Skin epidermis (tissue), 12 donors: ENCODE data around the gene SVEP1.
A peak's percentile ranks its signal among the peaks of the same experiment; 100 is the strongest.
"Not testable (repeated sequence)": the region's sequence is repeated elsewhere in the genome, so short reads cannot be mapped to it uniquely, and the experiment has no call there.

Experiments used
- H3K27ac ChIP-seq, 21 experiments: fragments of 200-600 bp; sonication (generic) in 11 of 21; one replicate each; pipeline ENCODE4 v1.5.0; 2020; ENCODE audit warnings: mild to moderate bottlenecking in 3 of 21, inconsistent platforms in 2 of 21, moderate library complexity in 2 of 21
- H3K4me3 ChIP-seq, 7 experiments: fragments of 200-600 bp; sonication (generic) in 2 of 7; one replicate each; pipeline ENCODE4 v1.5.0; 2020; ENCODE audit warnings: inconsistent platforms in 2 of 7, mild to moderate bottlenecking in 2 of 7, moderate library complexity in 1 of 7

The SVEP1 gene

DNA sequence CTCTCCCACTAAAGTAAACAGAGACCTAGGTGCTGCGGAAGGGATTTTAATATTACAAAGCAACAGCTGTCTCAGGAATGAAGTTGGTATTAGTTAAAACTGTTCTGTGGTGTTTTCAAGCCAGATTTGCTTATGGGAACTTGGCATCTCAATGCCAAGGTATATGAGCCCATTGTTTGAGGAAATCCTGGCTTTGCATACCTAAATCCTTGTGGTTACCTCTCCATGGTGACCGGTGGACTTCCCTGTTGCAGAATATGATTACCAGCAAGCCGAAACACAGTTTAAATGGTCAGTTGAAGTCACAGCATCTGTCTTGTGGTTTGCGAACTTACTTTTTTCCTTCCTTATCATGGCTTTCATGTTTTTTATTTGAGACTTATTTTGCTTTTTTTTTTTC lies 179.6 kb downstream of the SVEP1 start:
- Histone ChIP-seq H3K27ac (no peak overlapping the region), H3K4me3 (no peak overlapping the region)

DNA sequence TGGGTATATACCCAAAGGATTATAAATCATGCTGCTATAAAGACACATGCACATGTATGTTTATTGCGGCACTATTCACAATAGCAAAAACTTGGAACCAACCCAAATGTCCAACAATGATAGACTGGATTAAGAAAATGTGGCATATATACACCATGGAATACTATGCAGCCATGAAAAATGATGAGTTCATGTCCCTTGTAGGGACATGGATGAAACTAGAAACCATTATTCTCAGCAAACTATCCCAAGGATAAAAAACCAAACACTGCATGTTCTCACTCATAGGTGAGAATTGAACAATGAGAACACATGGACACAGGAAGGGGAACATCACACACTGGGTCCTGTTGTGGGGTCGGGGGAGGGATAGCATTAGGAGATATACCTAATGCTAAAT lies 180.5 kb downstream of the SVEP1 start:
- not testable (repeated sequence) for H3K4me3 ChIP-seq, H3K27ac ChIP-seq

DNA sequence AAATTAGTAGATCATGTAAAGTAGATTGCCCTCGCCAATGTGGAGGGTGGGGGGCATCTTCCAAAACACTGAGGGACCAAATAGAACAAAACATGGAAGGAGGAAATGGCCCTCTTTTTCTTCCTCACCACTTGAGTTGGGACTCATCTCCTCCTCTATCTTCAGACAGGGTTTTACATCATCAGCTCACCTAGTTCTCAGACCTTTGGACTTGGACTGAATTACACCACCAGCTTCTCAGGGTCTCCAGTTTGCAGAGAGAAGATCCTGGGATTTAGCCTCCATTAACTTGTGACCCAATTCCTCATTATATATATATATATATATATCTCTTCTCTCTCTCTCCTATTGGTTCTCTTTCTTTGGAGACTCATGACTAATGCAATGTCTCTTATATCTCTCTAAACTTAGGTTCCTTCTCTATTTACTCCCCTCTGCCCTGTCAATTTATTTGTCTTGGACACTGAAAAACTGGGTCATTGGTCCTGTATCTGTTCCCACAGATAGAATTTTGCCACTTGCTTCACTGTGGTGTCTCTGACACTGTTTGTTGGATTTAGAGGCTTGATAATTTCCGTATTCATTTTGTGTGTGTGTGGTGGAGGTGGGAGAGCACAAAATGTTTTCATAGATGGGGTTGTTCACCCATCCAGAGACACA lies 187.6 kb downstream of the SVEP1 start:
- no peak overlapping the region for H3K4me3 ChIP-seq
- H3K27ac ChIP-seq, result no peak overlapping the region

DNA sequence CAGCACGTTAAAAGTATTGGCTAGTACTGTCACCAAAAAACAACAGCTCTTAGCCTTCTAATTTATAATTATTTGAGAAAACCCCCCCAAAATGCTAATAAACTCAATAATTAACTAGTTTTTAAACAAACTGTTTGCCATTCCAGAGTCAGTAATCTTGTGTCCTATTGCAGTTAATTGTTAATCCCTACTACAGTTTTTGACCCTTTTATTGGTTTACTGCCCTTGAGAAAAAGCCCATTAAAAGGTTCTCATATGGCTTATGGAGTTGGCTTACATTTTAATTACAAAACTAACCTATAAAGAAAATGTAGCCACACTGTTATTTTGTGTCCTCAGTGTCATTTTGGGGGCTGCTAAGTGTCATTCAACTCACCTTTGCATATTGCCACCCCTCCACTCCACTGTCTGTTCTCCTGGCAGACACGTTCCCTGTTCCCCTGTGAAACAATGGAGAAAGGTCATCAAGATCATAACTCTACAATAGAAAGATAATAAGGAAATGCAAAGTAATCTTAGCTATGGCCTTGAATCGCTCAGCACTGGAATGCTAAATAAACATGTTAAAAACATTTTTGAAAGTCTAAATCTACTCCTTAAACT lies 190.3 kb downstream of the SVEP1 start:
- H3K4me3 ChIP-seq, result no peak overlapping the region
- no peak overlapping the region for H3K27ac ChIP-seq

DNA sequence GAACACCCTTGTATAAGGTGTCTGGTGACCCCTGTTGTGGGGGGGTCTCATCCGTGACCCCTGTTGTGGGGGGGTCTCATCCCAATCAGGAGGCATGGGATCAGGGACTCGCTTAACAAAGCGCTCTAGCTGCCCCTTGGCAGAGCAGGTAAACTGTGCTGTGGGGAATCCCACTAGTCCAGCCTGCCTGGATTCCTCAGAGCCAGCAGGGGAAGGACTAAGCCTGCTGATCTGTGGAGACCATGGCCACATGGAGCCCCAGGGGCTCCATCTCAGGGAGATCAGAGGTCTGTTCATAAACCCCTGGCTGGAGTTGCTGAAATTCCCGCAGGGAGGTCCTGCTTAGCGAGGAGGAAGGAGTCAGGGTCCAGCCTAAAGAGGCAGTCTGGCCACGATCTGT lies 196.1 kb downstream of the SVEP1 start:
- H3K27ac ChIP-seq, result no peak overlapping the region

DNA sequence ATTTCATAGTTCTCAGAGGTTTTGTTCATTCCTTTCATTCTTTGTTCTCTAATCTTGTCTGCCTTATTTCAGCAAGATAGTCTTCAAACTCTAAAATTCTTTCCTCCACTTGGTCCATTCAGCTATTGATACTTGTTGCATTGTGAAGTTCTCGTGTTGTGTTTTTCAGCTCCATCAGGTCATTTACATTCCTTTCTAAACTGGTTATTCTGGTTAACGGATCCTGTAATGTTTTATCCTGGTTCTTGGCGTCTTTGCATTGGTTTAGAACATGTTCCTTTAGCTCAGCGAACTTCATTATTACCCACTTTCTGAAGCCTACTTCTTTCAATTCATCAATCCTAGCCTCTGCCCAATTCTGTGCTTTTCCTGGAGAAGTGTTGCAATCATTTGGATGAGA lies 196.8 kb downstream of the SVEP1 start:
- Histone ChIP-seq H3K27ac (no peak overlapping the region), H3K4me3 (no peak overlapping the region)

More for the DNA sequence above, 196.1 kb downstream of the SVEP1 start:
- no peak overlapping the region for H3K4me3 ChIP-seq

DNA sequence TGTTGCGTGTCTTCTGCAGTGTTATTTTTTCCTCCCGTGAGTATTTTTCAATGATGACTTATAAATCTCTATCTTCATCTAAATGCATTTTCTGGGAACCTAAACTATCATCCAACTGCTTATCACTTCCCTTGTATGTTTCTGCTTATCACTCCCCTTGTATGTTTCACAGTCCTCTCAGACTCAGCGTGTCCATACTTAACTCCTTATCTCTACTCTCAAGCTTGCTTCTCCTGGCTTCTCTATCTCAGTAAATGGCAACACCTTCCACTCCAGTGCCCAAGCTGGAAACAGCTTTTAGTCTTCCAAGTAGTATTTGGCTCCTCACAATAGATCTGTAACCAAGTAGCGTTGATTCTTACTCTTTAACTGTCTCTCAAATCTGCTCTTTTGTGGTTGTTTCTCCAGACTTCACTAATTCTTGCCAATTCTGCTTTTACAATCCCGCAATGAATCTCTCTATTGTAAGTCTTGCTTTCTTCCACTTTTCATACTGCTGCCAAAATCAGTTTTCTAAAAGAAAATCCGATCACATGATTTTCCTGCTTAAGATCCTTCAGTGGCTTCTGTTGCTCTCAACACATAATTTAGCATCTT lies 208.0 kb downstream of the SVEP1 start:
- Histone ChIP-seq H3K4me3 (no peak overlapping the region), H3K27ac (no peak overlapping the region)

DNA sequence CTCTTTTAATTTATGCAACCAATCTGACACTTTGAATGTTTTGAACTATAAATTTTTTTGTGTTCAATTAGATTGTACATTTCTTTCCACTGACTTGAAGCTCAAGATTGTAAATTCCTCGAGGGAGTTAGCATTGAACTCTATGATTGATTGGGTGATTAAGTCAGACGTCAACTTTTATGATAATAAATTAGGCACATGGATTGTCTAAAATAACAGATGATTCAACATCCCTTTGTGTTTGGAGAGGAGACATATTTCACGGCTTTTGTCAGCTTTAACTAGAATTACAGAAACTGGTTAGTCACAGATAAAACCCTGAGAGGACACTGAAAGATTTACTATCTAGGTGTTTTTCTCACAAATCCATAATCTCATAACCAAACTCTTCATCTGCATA lies 209.2 kb downstream of the SVEP1 start:
- no peak overlapping the region for H3K27ac ChIP-seq
- no peak overlapping the region for H3K4me3 ChIP-seq

DNA sequence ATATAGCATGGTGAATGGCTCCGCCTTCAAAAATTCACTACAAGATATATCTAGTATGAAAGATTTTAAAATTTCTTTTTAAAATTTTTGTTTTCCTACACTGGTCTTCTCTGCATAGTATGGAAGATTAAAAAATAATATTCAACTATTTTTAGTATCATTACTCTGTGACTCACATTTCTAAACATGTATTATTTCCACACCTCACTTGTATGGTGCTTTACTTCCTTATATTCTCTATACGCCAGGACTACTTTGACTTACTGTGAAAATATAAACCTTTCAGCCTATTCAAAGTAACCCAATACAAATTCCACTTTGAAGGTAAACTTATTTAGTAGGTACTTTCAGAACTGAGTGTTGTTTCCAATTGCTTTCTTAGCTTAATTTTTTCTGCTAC lies 215.1 kb downstream of the SVEP1 start:
- H3K4me3 ChIP-seq, result no peak overlapping the region
- H3K27ac ChIP-seq, result no peak overlapping the region

DNA sequence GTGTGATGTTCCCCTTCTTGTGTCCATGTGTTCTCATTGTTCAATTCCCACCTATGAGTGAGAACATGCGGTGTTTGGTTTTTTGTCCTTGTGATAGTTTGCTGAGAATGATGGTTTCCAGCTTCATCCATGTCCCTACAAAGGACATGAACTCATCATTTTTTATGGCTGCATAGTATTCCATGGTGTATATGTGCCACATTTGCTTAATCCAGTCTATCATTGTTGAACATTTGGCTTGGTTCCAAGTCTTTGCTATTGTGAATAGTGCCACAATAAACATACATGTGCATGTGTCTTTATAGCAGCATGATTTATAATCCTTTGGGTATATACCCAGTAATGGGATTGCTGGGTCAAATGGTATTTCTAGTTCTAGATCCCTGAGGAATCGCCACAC lies 220.5 kb downstream of the SVEP1 start:
- H3K27ac ChIP-seq, H3K4me3 ChIP-seq: not testable (repeated sequence)

DNA sequence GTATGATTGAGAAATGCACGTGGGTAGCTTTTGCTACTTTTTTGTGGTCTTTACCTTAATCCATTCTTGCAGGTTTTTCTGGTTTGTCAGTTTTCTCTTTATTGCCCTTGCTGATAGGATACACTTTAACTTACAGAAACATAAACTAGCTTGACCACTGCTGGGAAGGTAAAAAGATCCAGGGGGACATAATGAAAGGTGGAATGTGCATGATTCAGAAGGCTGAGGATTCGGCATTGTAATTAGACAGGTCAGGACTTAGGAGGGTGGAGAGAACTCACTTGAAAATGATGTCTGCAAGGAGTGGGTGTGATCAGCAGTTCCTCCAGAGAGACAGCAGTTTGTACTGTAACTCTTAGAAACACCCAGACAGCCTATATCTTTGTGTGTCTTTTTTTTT lies 222.0 kb downstream of the SVEP1 start:
- H3K4me3 ChIP-seq, result no peak overlapping the region
- H3K27ac ChIP-seq, result no peak overlapping the region

DNA sequence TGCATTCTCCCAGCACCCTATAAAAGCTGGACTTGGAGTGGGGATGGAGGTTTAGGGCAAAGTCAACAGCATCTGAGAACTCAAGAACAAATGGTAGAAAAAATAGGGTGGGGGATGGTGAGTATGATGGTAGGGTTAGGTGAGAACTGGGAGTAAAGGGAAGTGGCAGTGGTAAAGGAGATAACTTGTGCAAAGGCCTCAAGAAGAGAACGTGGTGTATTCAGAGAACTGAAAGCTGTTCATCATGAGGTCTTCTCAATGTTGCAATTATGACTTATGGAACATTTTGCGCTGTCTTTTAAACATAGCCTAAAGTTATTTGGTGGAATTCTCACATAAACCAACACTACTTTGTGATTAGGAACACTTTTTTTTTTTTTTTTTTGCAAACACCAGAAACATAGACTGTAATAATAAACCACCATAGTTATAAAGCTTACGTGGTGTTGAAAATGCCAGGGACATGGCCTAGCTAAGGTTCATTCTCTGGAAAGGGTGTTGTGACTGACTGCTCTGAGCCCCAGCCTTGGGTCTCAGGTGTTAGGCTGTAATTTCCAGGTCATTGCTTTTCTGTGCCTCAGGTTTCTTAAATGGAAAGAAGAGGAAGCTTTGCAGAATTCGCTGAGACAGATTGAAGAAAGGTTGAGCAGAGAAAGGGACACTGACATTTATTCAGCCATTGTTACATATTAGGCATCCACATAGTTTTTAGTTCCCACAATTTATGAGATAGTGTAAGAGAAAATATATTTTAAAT lies 222.7 kb downstream of the SVEP1 start:
- H3K4me3 ChIP-seq, result no peak overlapping the region
- no peak overlapping the region for H3K27ac ChIP-seq

DNA sequence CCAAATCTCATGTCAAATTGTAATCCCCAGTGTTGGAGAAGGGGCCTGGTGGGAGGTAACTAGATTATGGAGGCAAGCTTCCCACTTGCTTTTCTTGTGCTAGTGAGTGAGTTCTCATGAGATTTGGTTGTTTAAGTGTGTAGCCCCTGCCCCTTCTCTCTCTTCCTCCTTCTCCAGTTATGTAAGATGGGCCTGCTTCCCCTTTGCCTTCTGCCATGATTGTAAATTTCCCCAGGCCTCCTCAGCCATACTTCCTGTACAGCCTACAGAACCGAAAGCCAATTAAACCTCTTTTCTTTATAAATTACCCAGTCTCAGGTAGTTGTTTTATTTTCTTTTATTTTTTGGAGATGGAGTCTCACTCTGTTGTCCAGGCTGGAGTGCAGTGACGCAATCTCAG lies 223.6 kb downstream of the SVEP1 start:
- no peak overlapping the region for H3K4me3 ChIP-seq
- H3K27ac ChIP-seq, result no peak overlapping the region

DNA sequence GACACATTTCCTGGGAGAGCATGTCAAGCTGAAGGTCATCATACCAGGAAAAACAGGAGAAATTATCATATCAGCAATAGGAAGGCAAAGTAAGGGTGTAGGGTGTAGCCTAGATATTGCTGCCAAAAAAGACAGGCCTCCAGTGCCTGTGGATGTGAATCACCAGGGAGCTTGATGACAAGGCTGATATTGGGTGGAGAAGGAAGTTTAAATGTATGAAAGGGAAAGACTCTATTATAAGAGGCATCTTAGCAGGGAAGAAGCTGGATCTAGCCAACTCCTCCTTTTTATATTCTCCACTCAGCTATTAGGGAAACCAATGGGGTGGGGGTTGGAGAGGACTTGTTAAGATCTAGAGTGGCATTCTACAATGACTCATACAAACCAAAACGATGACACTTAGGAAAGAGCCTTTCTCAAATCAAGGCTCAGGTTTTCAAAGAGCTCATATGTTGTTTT lies 228.5 kb downstream of the SVEP1 start:
- H3K27ac ChIP-seq, result peak overlapping the region in 13 of 21 experiments; percentile 8 to 75 (median 45)
- no peak overlapping the region for H3K4me3 ChIP-seq

DNA sequence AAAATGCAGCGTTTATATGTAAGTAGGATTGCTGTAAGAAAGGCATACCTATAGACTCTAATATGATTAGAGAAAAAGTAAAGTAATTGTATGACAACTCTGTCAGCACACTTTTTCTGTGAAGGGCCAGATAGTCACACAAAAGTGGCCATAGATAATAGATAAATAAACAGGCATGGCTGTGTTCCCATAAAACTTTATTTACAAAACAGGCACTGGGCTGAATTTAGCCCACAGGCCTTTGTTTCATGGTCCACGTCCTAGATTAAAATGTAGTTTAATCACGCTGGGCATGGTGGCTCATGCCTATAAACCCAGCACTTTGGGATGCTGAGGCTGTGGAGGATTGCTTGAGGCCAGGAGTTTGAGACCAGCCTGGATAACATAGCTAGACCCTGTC lies 233.2 kb downstream of the SVEP1 start:
- Histone ChIP-seq H3K27ac (no peak overlapping the region), H3K4me3 (no peak overlapping the region)

DNA sequence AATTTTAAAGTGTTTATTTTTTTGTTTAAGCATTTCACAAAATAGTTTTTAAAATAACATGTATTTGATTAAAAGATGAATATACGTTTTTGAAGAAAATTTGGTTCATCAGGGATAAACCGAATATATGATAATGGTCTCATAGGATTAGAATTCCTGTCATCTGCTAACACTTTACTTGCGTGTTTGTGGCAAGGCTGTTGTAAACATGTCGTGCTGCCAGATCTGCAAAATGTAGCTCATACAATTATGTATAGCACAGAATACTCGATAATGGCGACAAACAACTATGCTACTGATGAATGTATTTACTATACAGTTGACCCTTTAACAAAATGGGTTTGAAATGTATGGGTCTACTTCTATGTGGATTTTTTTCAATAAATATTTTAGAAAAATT lies 234.7 kb downstream of the SVEP1 start:
- Histone ChIP-seq H3K27ac (no peak overlapping the region), H3K4me3 (no peak overlapping the region)

DNA sequence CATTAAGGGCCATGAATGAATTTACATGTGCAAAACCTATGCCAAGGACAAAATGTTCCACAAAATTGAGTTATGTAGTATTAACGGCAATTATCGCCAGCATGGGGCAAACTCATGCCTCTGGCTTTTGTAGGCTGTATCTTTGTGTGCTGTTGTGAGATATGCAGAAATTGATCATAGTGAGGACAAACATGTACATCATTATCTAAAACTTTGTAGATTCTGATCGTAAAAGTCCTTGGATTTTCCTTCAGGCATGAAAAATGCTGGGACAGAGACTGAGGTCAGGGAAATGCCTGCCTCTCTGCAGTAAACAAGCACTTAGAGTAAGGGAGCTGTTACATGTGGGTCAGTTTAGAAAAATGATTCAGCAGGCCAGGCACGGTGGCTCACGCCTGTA lies 236.0 kb downstream of the SVEP1 start:
- Histone ChIP-seq H3K27ac (no peak overlapping the region), H3K4me3 (no peak overlapping the region)

DNA sequence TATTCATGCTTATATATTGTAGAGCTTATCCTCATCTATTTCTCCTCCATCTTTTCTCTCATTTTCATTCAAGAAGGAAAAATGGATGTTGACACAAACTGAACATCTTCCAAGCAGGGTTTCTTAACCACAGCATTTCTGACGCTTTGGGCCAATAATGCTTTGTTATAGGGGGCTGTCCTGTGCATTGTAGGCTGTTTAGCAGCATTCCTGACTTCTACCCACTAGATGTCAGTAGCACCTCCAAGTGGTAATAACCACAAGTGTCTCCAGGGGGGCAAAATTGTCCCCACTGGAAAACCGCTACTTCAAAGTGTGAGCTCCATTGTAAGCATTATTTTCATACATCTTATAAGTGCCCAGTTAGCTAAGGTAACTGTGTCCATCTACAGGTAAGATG lies 239.2 kb downstream of the SVEP1 start:
- Histone ChIP-seq H3K27ac (no peak overlapping the region), H3K4me3 (no peak overlapping the region)

DNA sequence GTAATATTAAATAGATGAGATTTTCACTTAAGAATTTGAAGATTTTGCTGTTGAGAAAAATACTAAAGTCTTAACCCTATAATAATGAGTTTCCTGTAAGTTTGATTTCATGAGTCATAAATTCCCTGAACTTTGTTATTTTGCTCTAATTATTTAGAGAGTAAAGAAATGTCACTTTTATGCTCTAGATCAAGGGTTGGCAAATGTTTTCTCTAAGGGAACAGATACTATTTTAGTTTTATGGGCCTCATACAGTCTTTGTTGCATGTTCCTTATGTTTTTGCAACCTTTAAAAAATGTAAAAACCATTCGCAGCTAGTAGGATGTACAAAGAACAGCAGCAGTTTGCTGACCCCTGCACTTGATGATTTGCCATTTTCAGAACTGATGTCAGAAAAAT lies 241.4 kb downstream of the SVEP1 start:
- H3K27ac ChIP-seq, result peak overlapping the region in 1 of 21 experiments; percentile 25

DNA sequence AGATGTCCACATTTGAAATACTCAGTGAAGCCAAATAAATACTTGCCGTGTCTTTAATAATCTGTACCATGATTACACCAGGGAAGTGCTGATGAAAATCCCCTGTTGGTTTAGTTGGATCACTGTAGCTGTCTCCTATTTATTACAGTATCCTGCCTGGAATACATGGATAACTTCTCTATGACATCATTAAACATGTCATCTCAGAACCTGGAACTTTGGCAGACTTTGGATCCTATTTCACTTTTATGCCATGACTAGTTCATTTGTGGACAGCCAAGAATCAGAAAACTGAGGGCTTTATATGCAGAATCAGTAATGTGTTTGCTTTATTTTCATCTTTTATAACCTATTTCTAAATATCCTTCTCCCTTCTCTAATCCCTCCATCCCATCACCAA lies 241.8 kb downstream of the SVEP1 start, which contains the start of gene TXNDC8:
Gene TXNDC8 (minus strand): TSS at position 137 of the 400 bp plus-strand sequence.
- no peak within 1 kb of the TSS for H3K4me3 ChIP-seq
- H3K27ac ChIP-seq, result peak within 1 kb of the TSS in 1 of 21 experiments; percentile 25

More for the DNA sequence above, 241.4 kb downstream of the SVEP1 start:
- H3K4me3 ChIP-seq, result no peak overlapping the region

DNA sequence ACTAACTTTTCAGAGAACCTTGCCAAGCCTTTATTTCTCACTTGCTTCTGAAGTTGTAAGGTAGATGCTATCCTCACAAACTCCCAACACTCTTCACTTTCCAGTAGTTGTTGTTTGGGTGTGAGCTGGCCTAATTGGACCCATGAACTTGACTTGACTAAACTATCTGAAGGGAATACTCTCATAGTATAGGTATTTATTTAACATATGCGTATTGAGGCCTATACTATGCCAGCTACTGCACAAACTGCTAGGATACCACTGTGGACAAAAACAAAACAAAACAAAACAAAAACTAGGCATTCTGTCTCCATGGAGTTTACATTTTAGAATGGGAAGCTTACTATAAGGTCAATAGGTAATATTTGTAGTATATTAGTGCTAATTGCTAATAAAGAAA lies 243.2 kb downstream of the SVEP1 start:
- no peak overlapping the region for H3K27ac ChIP-seq
- no peak overlapping the region for H3K4me3 ChIP-seq
